T1000 (cell line): ENCODE results near the gene PIP4K2B.

Experiments
- DNase-seq: peaks from one replicate; lab custom pipeline; 2025; ENCODE audit warnings: mixed read lengths; lab: John Stamatoyannopoulos, UW

PIP4K2B gene

DNA sequence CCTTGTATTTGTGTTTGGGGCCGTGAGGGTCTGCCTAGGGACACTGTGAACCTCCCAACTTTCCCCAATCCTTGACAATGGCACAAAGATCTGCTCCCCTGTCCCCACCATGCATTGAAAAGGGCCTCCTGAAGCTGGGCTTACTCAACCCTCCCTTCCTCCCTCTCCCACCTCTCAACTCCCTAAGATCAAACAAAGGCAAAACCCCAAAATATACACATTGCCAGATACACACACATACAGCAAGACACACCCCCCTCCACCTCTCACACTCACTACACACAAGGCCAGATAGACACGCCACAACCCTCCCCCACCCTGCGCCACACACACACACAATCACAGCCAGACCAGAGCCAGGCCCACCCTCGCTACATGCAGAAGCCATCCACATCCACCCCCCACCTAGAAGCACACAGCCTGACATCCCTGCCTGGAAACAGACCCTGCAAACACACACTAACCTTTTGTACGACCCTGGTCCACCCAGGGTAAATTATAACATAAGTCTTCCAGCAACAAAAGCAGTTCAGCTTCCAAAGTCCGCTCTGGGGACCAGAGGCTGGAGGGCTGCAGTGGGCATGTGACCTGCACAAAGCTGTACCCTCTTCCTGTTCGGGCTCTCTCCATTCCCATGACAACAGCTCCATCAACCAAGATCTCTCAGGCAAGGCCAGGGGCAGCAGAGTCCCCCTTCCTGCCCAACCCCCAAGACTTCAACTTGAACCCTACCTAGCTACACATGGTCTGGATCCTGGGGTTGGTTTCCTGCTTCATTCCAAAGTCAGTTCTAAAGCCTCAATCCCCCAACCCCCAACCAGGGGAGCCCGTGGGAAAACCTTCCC is 53.1 kb downstream of the PIP4K2B start:
- DNase-seq: no peak

GRCh38 chr17:38745545-38745944 is 53.8 kb downstream of the PIP4K2B start:
- DNase-seq: no peak

DNA sequence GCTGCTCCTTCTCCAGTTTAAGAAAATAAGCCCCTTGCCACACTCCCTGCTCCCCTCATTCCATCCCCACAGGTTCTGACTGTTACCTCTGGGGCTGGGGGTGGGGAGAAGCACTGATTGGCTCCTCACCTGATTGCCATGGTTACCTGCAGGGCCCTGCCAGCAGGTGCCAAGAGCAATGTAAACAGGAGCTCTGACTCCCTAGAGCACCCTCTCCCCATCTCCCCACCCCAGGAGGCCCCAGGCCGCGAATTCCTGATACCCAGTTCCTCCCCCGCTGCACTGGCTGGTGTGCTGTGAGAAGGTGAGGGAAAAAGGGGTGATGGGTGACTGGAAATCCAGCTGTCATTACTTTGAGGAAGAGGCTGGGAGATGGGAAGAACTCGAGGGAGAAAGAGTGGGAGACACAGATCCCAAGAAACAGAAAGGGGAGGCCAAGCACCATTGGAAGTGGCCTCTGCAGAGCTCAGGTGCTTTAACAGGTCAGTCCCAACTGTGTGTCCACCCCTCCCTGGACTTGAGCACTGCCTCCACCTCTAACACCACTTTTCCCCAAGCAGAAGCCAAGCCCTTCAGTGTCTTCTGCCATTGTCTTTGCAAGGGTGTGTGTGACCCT is 55.7 kb downstream of the PIP4K2B start:
- no peak for DNase-seq

- no peak for DNase-seq
Observed at GRCh38 chr17:38742411-38743308, 56.7 kb downstream of the PIP4K2B start.

DNA sequence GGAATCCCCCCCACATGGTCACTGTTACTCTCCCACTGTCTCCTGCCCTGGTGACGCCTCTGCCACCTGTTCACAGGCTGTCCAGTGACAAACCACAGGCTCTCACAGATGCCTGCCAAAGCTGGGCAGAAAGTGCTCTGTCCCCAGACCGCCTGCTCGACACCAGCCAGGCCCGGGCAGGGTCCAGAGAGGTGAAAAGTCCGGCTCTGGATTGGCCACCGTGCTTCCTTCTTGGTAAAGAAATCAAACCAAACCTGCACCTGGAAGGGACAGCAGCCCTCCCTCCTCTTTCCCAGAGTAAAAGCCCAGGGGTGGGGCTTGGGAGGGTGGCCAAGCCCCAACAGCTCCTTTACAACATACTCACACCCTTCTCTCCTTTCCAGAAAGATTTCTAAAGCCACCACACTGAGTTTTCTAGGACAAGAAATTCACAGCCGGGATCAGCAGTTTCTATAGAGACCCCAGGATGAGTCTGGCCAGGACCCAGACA is 57.4 kb downstream of the PIP4K2B start:
- no peak for DNase-seq

GRCh38 chr17:38741461-38741860 is 57.9 kb downstream of the PIP4K2B start:
- no peak for DNase-seq

DNA sequence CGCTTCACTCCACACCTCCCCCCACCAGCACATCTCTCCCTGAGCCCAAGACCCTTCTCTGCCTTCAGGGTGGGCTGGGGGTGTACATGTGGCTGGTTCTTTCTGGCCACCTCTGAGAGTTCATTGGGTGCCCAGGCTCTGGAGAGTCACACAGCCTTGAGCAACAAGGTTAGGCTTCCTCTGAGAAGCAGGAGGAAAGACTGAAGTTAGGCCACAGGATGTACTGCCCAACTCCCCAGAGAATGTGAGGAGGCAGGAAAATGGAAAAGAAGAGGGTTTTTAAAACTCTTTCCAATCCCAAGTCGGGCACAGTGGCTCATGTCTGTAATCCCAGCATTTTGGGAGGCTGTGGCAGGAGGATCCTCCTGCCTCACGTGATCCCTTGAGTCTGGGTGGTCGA is 58.5 kb downstream of the PIP4K2B start:
- no peak for DNase-seq

GRCh38 chr17:38740044-38740443 is 59.3 kb downstream of the PIP4K2B start:
- DNase-seq: no peak

DNA sequence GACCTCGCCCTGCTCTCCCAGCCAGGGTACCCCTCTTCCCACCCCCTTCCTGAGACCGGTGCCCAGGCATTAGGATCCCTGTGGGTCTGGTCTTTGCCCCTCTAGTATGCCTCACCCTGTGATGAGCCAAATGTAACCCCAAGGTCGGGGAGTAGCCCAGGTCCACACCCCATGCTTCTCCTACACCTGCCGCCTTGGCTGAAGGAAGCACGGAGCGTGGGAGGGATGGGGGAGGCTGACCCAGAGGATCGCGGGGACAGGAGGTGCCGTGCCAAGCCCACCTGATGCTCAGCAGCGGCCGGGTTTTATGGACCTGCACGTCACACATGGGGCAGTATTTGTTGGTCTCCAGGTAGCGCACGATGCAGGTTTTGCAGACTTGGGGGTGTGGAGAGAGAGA is 60.1 kb downstream of the PIP4K2B start:
- DNase-seq: no peak

- DNase-seq: no peak
Observed at GRCh38 chr17:38738686-38739085, 60.7 kb downstream of the PIP4K2B start.

DNA sequence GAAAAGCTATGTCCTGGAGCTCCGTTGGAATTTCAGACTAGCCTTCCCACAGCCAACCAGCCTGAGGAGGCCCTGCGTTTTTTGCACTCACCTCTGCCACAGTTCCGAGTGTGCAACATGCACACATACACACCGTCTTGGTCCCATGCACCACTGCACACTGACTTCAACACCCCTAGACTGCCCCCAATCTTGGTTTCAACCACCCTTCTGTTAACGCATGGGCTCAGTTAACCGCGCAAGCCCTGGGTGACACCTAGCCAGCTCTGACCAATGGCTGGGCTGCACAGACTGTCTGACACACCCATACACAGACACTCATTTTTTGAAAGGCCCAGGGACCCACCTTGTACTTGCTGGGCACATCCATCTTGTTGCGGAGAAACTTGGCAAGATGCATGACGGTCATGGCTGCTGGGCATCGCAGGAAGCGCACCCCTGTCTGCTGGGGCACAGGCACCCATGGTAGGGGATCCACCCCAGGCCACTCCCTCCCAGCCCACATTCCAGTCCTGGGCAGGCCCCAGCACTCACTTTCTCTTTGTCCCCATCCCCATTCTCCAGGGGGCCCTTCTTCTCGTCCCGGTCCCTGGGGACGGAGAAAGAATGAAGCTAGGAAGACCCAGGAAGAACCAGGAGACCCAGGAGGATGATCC is 61.2 kb downstream of the PIP4K2B start:
- DNase-seq: no peak

DNA sequence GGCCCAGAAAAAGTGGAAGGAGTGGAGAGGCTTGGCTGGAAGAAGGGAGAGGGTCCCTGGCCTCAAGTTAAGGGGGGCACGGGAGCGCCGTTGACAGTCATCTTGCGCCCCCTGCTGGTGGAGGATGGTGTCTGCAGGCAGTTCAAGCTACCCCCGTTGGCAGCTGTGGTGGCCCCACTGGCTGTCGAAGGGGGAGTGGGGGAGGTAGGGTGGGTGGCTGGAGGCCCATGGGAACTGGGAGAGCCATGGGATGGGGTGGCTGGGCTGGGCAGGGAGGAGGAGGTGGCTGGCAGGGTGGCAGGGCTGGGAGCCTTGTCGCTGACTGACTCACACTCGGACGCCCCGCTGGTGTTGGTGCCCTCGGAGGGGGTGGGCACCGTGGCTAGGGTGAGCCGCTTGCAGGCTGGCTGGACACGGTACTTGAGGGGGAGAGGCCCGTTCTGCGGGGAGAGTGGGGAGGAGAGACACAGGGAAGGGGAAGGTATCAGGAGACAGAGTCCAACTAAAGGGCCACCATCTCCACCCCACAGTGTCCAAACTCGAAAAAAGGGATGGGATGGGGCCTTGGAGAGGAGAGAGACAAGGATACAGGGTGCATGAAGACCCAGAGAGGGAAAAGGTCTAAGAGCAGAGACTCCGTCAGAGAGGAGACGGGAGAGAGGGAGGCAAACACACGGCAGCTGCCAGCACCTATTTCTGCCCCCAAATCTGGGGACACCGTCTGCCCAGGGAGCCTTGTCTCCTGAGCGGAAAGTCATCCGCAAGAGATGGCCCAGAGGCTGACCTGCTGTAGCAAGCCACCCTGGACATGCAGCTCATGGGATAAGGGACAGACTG is 64.0 kb downstream of the PIP4K2B start:
- peak; percentile 26 for DNase-seq

- no peak for DNase-seq
Observed at GRCh38 chr17:38733982-38734973, 65.1 kb downstream of the PIP4K2B start.

GRCh38 chr17:38733282-38733981 is 65.9 kb downstream of the PIP4K2B start:
- DNase-seq: no peak

GRCh38 chr17:38732376-38733281 is 66.7 kb downstream of the PIP4K2B start:
- no peak for DNase-seq

DNA sequence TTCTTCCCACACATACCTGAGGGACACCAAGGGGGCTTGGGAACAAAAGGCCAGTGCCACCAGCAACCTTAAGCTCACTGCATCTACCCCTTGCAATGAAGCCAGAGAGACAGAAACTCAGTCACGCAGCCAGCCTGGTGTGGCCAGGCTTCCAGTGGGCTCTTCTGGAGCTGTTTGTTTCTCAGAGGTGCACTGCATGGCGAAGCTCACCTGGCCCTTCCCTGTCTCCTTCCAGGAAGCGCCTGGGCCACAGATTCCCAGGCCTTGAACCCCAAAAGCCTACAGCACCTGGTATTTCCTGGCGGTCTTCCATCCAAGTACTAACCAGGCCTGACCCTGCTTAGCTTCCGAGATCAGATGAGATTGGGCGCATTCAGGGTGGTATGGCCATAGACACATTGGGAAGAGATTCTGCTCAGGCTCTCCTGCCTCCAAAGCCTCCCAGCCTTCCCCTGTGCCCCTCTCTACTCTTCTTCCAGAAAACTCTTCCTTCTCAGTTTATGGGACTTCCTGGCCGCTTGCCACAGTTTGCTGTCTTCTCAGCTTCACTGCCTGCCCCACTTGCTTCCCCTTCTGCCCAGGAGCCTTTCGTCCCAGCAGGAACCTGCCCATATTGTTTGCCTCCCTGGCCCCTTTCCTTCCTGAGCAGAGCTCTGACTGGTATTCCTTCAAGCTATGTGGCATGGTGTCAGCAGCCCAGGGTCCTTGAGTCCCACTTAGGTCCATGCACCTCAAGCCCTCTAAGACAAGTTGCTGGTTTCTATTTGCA is 67.6 kb downstream of the PIP4K2B start:
- DNase-seq: no peak
